H9 (cell line): ENCODE results near the gene ACADM. TPM values are rescaled to one million over a fixed set of nuclear protein-coding genes. Genes with fewer than 3 reads are reported as not detected.
"Not testable (repeated sequence)": the region's sequence is repeated elsewhere in the genome, so short reads cannot be mapped to it uniquely, and the experiment has no call there.

Experiments
- DNase-seq: peaks from one replicate; pipeline ENCODE4 v3.0.0-alpha.2; 2017
- H2AFZ ChIP-seq: one replicate; pipeline ENCODE4 v1.6.1; 2013; ENCODE audit warnings: mild to moderate bottlenecking, low read length, control low read depth, moderate library complexity
- H2AK5ac ChIP-seq: 2 replicates; pipeline ENCODE4 v1.6.1; 2013; ENCODE audit warnings: low read length, control low read depth, mixed read lengths; ENCODE audit not compliant: insufficient read length
- H2BK120ac ChIP-seq: one replicate; pipeline ENCODE4 v1.6.1; 2013; ENCODE audit warnings: low read depth, mild to moderate bottlenecking, low read length, control low read depth, inconsistent platforms; ENCODE audit not compliant: poor library complexity, severe bottlenecking
- H2BK12ac ChIP-seq: 2 replicates; pipeline ENCODE4 v1.6.1; 2013; ENCODE audit warnings: low read length, control low read depth, mixed read lengths, low read depth; ENCODE audit not compliant: insufficient read length
- H2BK15ac ChIP-seq: 2 replicates; pipeline ENCODE4 v1.6.1; 2013; ENCODE audit warnings: low read depth, low read length, control low read depth
- H2BK20ac ChIP-seq: one replicate; pipeline ENCODE4 v1.6.1; 2013; ENCODE audit warnings: low read depth, mild to moderate bottlenecking, low read length, control low read depth, inconsistent platforms; ENCODE audit not compliant: poor library complexity, severe bottlenecking
- H2BK5ac ChIP-seq: 2 replicates; pipeline ENCODE4 v1.6.1; 2013; ENCODE audit warnings: low read length, control low read depth, mixed read lengths; ENCODE audit not compliant: insufficient read length
- H3K14ac ChIP-seq: 2 replicates; pipeline ENCODE4 v1.6.1; 2013; ENCODE audit warnings: low read length, control low read depth; ENCODE audit not compliant: insufficient read depth
- H3K18ac ChIP-seq: 2 replicates; pipeline ENCODE4 v1.6.1; 2013; ENCODE audit warnings: low read depth, mild to moderate bottlenecking, mixed read lengths, low read length, control low read depth; ENCODE audit not compliant: insufficient read length
- H3K23ac ChIP-seq: 2 replicates; pipeline ENCODE4 v1.6.1; 2013; ENCODE audit warnings: low read length, control low read depth, mixed read lengths, low read depth; ENCODE audit not compliant: insufficient read length
- H3K23me2 ChIP-seq: 2 replicates; pipeline ENCODE4 v1.6.1; 2013; ENCODE audit warnings: low read depth, mild to moderate bottlenecking, mixed read lengths, low read length, control low read depth; ENCODE audit not compliant: insufficient read length, poor library complexity, severe bottlenecking
- H3K27ac ChIP-seq: 2 replicates; pipeline ENCODE4 v1.5.1; 2013; ENCODE audit warnings: low read length, control low read depth, mixed read lengths, low read depth; ENCODE audit not compliant: insufficient read length
- H3K27me3 ChIP-seq: 2 replicates; pipeline ENCODE4 v1.6.1; 2013; ENCODE audit warnings: low read length, control low read depth, inconsistent platforms; ENCODE audit not compliant: insufficient read depth
- H3K4ac ChIP-seq: 2 replicates; pipeline ENCODE4 v1.6.1; 2013; ENCODE audit warnings: low read depth, mild to moderate bottlenecking, control low read depth, inconsistent platforms, low read length, moderate library complexity
- H3K4me1 ChIP-seq: 2 replicates; pipeline ENCODE4 v1.6.1; 2013; ENCODE audit warnings: low read length, control low read depth, inconsistent platforms; ENCODE audit not compliant: insufficient read depth
- H3K4me2 ChIP-seq: 2 replicates; pipeline ENCODE4 v1.6.1; 2013; ENCODE audit warnings: low read length, control low read depth, mixed read lengths; ENCODE audit not compliant: insufficient read length, insufficient read depth
- H3K56ac ChIP-seq: 2 replicates; pipeline ENCODE4 v1.6.1; 2013; ENCODE audit warnings: low read depth, mild to moderate bottlenecking, mixed read lengths, low read length, control low read depth; ENCODE audit not compliant: insufficient read length
- H3K79me1 ChIP-seq: 2 replicates; pipeline ENCODE4 v1.6.1; 2013; ENCODE audit warnings: low read depth, mild to moderate bottlenecking, moderate library complexity, low read length, control low read depth, inconsistent platforms; ENCODE audit not compliant: insufficient read depth, poor library complexity, severe bottlenecking
- H3K79me2 ChIP-seq: 2 replicates; pipeline ENCODE4 v1.6.1; 2013; ENCODE audit warnings: low read length, control low read depth, inconsistent platforms; ENCODE audit not compliant: insufficient read depth
- H3K9ac ChIP-seq: 2 replicates; pipeline ENCODE4 v1.6.1; 2013; ENCODE audit warnings: low read length, control low read depth, mixed read lengths; ENCODE audit not compliant: insufficient read length; ENCODE audit errors: extremely low read depth
- H3K9me3 ChIP-seq: one replicate; pipeline ENCODE4 v1.6.1; 2013; ENCODE audit warnings: low read depth, low read length, inconsistent platforms; ENCODE audit not compliant: control insufficient read depth
- H3T11ph ChIP-seq: one replicate; pipeline ENCODE4 v1.6.1; 2013; ENCODE audit warnings: mild to moderate bottlenecking, low read length, control low read depth, inconsistent platforms
- H4K20me1 ChIP-seq: one replicate; pipeline ENCODE4 v1.6.1; 2013; ENCODE audit not compliant: control insufficient read depth, insufficient read length, insufficient read depth
- H4K5ac ChIP-seq: 2 replicates; pipeline ENCODE4 v1.6.1; 2013; ENCODE audit warnings: low read depth, mild to moderate bottlenecking, mixed read lengths, low read length, control low read depth; ENCODE audit not compliant: insufficient read length
- H4K8ac ChIP-seq: replicated peaks from 2 replicates; pipeline ENCODE4 v1.6.1; 2013; ENCODE audit warnings: low read length, control low read depth, mixed read lengths, low read depth; ENCODE audit not compliant: insufficient read length
- H4K91ac ChIP-seq: 2 replicates; pipeline ENCODE4 v1.6.1; 2013; ENCODE audit warnings: low read depth, mild to moderate bottlenecking, moderate library complexity, mixed read lengths, low read length, control low read depth; ENCODE audit not compliant: insufficient read length
- H3K27ac Mint-ChIP-seq, 3 experiments: 2 replicates in 2 of 3; 3 replicates in 1 of 3; pipeline ENCODE4 v1.8.0; 2020 to 2021; ENCODE audit warnings: mixed read lengths in 3 of 3, mild to moderate bottlenecking in 1 of 3, moderate library complexity in 1 of 3
- H3K27me3 Mint-ChIP-seq: 2 replicates; pipeline ENCODE4 v1.8.0; 2021; ENCODE audit warnings: low read depth, mild to moderate bottlenecking, moderate library complexity, mixed read lengths
- H3K36me3 Mint-ChIP-seq, 3 experiments: 2 replicates in 2 of 3; 3 replicates in 1 of 3; pipeline ENCODE4 v1.8.0; 2020 to 2021; ENCODE audit warnings: low read depth in 3 of 3, mixed read lengths in 3 of 3; ENCODE audit not compliant: insufficient read depth in 1 of 3
- H3K4me1 Mint-ChIP-seq, 2 experiments: 2 replicates each; pipeline ENCODE4 v1.8.0; 2020; ENCODE audit warnings: mixed read lengths in 2 of 2
- H3K4me3 Mint-ChIP-seq, 2 experiments: 2 replicates in 1 of 2; 3 replicates in 1 of 2; pipeline ENCODE4 v1.8.0; 2020 to 2021; ENCODE audit warnings: mild to moderate bottlenecking in 2 of 2, mixed read lengths in 2 of 2, moderate library complexity in 1 of 2
- H3K9me3 Mint-ChIP-seq, 2 experiments: 2 replicates in 1 of 2; 3 replicates in 1 of 2; pipeline ENCODE4 v1.8.0; 2020; ENCODE audit warnings: mild to moderate bottlenecking in 2 of 2, mixed read lengths in 2 of 2, moderate library complexity in 1 of 2
- WGBS: extraction: QIAGEN DNeasy Blood & Tissue Kit; methylation state at CpG from one replicate; pipeline ENCODE4 v1.1.7; 2013; ENCODE audit warnings: missing lambda C conversion rate, low lambda C conversion rate, mixed read lengths; ENCODE audit not compliant: insufficient read length; ENCODE audit errors: extremely low coverage; 5-methylcytosine and 5-hydroxymethylcytosine counted together
- total RNA-seq: library from RNA; stranded (reverse); gene quantifications from 2 replicates; pipeline ENCODE4 v1.2.1, GENCODE V29; 2021
- TF ChIP-seq, protein P1 (sequence below): fragments of 200-600 bp; sonication (generic); conservative IDR thresholded peaks from 3 replicates; pipeline ENCODE4 v1.8.0; 2021; ENCODE audit warnings: antibody characterized with exemption, mild to moderate bottlenecking

The ACADM gene
- total RNA-seq, 1 experiment from 2014 or later: 51.3 TPM

DNA sequence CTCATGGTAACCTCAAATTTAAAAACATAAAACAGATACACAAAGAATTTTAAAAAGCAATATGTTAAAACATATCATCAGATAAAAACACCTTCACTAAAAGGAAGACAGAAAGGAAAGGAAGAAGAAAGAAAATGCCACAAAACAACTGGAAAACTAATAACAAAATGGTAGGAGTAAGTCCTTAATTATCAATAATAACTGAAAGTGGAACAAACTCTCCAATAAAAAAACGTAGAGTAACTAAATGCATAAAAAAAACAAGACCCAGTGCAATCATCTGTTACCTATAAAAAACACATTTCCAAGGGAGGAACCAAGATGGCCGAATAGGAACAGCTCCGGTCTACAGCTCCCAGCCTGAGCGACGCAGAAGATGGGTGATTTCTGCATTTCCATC, 47.1 kb upstream of the ACADM start:
- Mint-ChIP-seq H3K4me1 (peaks cover 28 to 37% of the 10 kb centered on the region in 2 experiments), H3K4me3 (peak overlapping the region; percentile 76 to 81), H3K27me3 (peaks cover 6% of the 10 kb centered on the region), H3K27ac (peak overlapping the region in 2 of 3 experiments; percentile 84 to 95; a peak in 4 of 7 replicates), H3K36me3 (peaks cover 4 to 15% (median 6%) of the 10 kb centered on the region in 3 experiments; a peak in 5 of 7 replicates), H3K9me3 (peaks cover 7 to 14% of the 10 kb centered on the region in 2 experiments; a peak in 4 of 5 replicates)
- Histone ChIP-seq H3T11ph (no peak overlapping the region), H3K9ac (no peak overlapping the region), H3K56ac (no peak overlapping the region), H3K27ac (no peak overlapping the region), H3K4me1 (peaks cover 5% of the 10 kb centered on the region; the same call in 1 of the 2 replicates), H2BK15ac (no peak overlapping the region), H3K18ac (no peak overlapping the region), H2AK5ac (no peak overlapping the region), H3K4me2 (no peak overlapping the region), H3K14ac (no peak overlapping the region), H3K4ac (no peak overlapping the region), H2BK120ac (no peak overlapping the region), H3K23me2 (no peaks in the 10 kb centered on the region), H3K27me3 (no peaks in the 10 kb centered on the region), H4K20me1 (no peaks in the 10 kb centered on the region), H3K9me3 (no peaks in the 10 kb centered on the region), H3K79me2 (no peaks in the 10 kb centered on the region; the same call in 1 of the 2 replicates), H2BK20ac (no peak overlapping the region), H2AFZ (no peak overlapping the region), H4K5ac (no peak overlapping the region), H3K79me1 (no peaks in the 10 kb centered on the region), H2BK5ac (no peak overlapping the region), H4K8ac (no peak overlapping the region), H2BK12ac (no peak overlapping the region), H3K23ac (no peak overlapping the region), H4K91ac (no peak overlapping the region)
- WGBS: no CpG with 5 or more reads among the region's 5 CpGs
- DNase-seq: no peak
- TF ChIP-seq, protein P1, sequence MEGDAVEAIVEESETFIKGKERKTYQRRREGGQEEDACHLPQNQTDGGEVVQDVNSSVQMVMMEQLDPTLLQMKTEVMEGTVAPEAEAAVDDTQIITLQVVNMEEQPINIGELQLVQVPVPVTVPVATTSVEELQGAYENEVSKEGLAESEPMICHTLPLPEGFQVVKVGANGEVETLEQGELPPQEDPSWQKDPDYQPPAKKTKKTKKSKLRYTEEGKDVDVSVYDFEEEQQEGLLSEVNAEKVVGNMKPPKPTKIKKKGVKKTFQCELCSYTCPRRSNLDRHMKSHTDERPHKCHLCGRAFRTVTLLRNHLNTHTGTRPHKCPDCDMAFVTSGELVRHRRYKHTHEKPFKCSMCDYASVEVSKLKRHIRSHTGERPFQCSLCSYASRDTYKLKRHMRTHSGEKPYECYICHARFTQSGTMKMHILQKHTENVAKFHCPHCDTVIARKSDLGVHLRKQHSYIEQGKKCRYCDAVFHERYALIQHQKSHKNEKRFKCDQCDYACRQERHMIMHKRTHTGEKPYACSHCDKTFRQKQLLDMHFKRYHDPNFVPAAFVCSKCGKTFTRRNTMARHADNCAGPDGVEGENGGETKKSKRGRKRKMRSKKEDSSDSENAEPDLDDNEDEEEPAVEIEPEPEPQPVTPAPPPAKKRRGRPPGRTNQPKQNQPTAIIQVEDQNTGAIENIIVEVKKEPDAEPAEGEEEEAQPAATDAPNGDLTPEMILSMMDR: no peak

DNA sequence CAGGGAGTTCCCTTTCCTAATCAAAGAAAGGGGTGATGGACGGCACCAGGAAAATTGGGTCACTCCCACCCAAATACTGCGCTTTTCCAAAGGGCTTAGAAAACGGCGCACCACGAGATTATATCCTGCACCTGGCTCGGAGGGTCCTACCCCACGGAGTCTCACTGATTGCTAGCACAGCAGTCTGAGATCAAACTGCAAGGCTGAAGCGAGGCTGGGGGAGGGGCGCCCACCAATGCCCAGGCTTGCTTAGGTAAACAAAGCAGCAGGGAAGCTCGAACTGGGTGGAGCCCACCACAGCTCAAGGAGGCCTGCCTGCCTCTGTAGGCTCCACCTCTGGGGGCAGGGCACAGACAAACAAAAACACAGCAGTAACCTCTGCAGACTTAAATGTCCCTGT, 46.5 kb upstream of the ACADM start:
- no CpG with 5 or more reads among the region's 10 CpGs for WGBS
- not testable (repeated sequence) for H3K23ac ChIP-seq, H3K27me3 ChIP-seq, H3K4me1 ChIP-seq, H2BK15ac ChIP-seq, H4K91ac ChIP-seq, H2BK12ac ChIP-seq, H3K79me2 ChIP-seq, H3K4ac ChIP-seq, H2AK5ac ChIP-seq, H3K4me2 ChIP-seq, H3K79me1 ChIP-seq, H3K23me2 ChIP-seq, H3K27me3 Mint-ChIP-seq, H2BK120ac ChIP-seq, H4K8ac ChIP-seq, H3T11ph ChIP-seq, H4K5ac ChIP-seq, H2BK5ac ChIP-seq, H3K18ac ChIP-seq, H3K9me3 ChIP-seq, H3K14ac ChIP-seq, H3K56ac ChIP-seq, H2BK20ac ChIP-seq, H2AFZ ChIP-seq, H3K27ac ChIP-seq, H4K20me1 ChIP-seq
- H3K27ac Mint-ChIP-seq: peak overlapping the region in 2 of 3 experiments; percentile 84 to 95; a peak in 3 of 7 replicates
- peaks cover 7 to 14% of the 10 kb centered on the region in 2 experiments; a peak in 4 of 5 replicates for H3K9me3 Mint-ChIP-seq
- peak overlapping the region; percentile 76 to 81 for H3K4me3 Mint-ChIP-seq
- peaks cover 23 to 32% of the 10 kb centered on the region in 2 experiments for H3K4me1 Mint-ChIP-seq
- H3K9ac ChIP-seq: peak overlapping the region; percentile 26
- peaks cover 3 to 14% (median 5%) of the 10 kb centered on the region in 3 experiments; a peak in 5 of 7 replicates for H3K36me3 Mint-ChIP-seq
- peak; percentile 59 for DNase-seq
